Measurements from ENCODE around the gene APBA2.
"Not testable (repeated sequence)": the region's sequence is repeated elsewhere in the genome, so short reads cannot be mapped to it uniquely, and the experiment has no call there.

DNA sequence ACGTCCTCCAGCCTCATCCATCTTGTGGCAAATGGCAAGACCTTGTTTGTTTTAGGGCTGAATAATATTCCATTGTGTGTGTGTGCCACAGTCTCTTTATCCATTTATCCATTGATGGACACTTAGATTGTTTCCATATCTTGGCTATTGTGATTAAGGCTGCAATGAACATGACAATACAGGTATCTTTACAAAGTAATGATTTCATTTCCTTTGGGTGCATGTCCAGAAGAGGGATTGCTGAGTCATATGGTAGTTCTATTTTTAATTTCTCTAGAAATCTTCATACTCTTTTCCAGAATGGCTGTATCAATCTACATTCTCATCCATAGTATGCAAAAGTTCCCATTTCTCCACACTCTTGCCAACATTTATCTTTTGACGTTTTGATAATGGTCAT is 31.2 kb upstream of the APBA2 start:
- TF ChIP-seq POLR2A, CTCF, POLR2AphosphoS5, EP300 (IDR thresholded peaks at IDR 0.05): not testable (repeated sequence)

Data from stomach (tissue), 4 donors.